ENCODE data around the gene CELF2.

The CELF2 gene

GRCh38 chr10:11089272-11089671 lies 71.6 kb downstream of the CELF2 start:
- Histone ChIP-seq H3K36me3 (ENCODE audit: control insufficient read depth in 2 of 2, insufficient read depth in 2 of 2, low read length in 2 of 2) (no peaks in the 10 kb centered on the region), H3K27me3 (ENCODE audit: control insufficient read depth in 2 of 2, insufficient read depth in 2 of 2, low read length in 2 of 2) (no peaks in the 10 kb centered on the region), H3K9me3 (ENCODE audit: control insufficient read depth in 2 of 2, low read length in 2 of 2) (no peaks in the 10 kb centered on the region), H3K4me3 (ENCODE audit: low read length in 2 of 2) (no peak overlapping the region), H3K4me1 (ENCODE audit: control insufficient read depth in 2 of 2, insufficient read depth in 2 of 2, low read length in 2 of 2) (no peaks in the 10 kb centered on the region), H3K27ac (ENCODE audit: low read depth in 2 of 2, low read length in 2 of 2) (no peak overlapping the region), H3K9ac (ENCODE audit: low read depth in 1 of 2, low read length in 2 of 2) (no peak overlapping the region)

DNA sequence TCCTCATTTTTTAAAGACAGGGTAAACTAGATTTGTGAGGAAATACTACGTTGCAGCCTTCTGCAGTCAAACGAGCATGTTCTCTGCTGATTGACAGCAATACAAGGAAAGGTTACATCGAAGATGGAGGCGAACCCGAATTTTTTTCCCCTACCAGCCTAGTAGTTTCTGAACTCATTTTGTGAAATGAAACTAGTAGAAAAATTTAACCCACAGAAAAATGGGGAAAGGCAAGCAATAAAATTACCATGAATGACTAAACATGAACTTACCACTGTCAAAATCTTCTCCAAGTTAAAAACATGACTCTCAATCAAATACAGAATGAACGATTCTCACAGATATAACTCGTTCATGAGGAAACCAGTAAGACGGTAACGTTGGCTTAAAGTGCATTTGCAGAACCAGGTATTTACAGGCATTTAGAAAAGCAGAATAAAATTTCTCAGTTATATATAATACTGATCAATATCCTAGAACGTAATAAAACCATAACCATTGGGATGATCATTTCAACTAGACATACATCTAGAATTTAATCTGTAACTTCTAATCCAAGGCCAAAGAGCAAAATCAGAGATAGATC lies 73.9 kb downstream of the CELF2 start:
- Histone ChIP-seq H3K36me3 (ENCODE audit: control insufficient read depth in 2 of 2, insufficient read depth in 2 of 2, low read length in 2 of 2) (no peaks in the 10 kb centered on the region), H3K9me3 (ENCODE audit: control insufficient read depth in 2 of 2, low read length in 2 of 2) (no peaks in the 10 kb centered on the region), H3K9ac (ENCODE audit: low read depth in 1 of 2, low read length in 2 of 2) (no peak overlapping the region), H3K4me1 (ENCODE audit: control insufficient read depth in 2 of 2, insufficient read depth in 2 of 2, low read length in 2 of 2) (no peaks in the 10 kb centered on the region), H3K4me3 (ENCODE audit: low read length in 2 of 2) (no peak overlapping the region), H3K27ac (ENCODE audit: low read depth in 2 of 2, low read length in 2 of 2) (no peak overlapping the region), H3K27me3 (ENCODE audit: control insufficient read depth in 2 of 2, insufficient read depth in 2 of 2, low read length in 2 of 2) (no peaks in the 10 kb centered on the region)

DNA sequence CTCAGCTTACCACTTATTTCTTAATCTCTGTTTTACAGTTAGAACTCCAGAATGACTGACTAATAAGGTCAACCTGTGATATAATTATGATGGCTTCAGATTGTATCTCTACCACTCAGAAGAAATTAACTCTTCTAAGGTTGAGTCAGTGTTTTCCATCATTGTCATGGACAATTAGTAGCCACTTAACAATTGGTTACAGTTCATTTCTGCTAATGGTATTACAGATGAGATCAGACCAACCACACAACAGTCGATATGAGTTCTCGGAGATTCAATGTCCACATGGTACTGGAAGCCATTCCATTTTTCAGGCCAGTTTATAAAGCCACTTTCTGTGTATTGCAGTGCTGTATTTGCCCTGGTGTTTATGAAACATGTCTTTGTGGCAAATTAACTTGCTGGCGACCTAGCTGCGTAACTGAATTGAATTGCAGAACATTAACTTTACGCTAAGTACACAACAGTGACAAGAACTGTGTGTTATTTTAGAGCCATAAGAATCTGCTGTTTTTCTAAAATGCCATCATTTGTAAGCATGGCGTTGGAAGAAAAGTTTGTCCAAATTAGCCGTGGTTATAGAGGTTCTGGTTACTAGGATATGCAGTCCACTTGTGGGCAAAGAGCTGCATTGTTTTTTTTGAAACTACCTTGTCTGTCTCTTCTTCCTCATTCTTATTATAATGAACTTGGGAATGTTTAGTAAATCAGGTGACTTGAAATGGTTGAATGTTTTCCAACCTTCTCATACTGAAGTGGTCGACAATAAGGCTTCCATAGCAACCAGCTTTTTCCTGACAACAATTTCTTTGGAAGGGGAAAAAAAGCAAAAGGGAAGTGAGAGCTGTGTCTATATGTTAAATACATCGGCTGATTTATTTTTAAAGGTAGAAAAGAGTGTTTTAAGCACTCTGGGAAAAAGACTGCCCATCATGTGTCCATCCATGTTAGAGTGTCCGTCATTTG lies 76.4 kb downstream of the CELF2 start:
- Histone ChIP-seq H3K4me3 (ENCODE audit: low read length in 2 of 2) (no peak overlapping the region), H3K27ac (ENCODE audit: low read depth in 2 of 2, low read length in 2 of 2) (no peak overlapping the region), H3K9ac (ENCODE audit: low read depth in 1 of 2, low read length in 2 of 2) (no peak overlapping the region), H3K9me3 (ENCODE audit: control insufficient read depth in 2 of 2, low read length in 2 of 2) (no peaks in the 10 kb centered on the region), H3K36me3 (ENCODE audit: control insufficient read depth in 2 of 2, insufficient read depth in 2 of 2, low read length in 2 of 2) (no peaks in the 10 kb centered on the region), H3K27me3 (ENCODE audit: control insufficient read depth in 2 of 2, insufficient read depth in 2 of 2, low read length in 2 of 2) (no peaks in the 10 kb centered on the region), H3K4me1 (ENCODE audit: control insufficient read depth in 2 of 2, insufficient read depth in 2 of 2, low read length in 2 of 2) (no peaks in the 10 kb centered on the region)

GRCh38 chr10:11095374-11095801 lies 77.7 kb downstream of the CELF2 start:
- H3K4me1 ChIP-seq (ENCODE audit: control insufficient read depth in 2 of 2, insufficient read depth in 2 of 2, low read length in 2 of 2): no peaks in the 10 kb centered on the region
- H3K36me3 ChIP-seq (ENCODE audit: control insufficient read depth in 2 of 2, insufficient read depth in 2 of 2, low read length in 2 of 2): no peaks in the 10 kb centered on the region
- no peak overlapping the region for H3K27ac ChIP-seq (ENCODE audit: low read depth in 2 of 2, low read length in 2 of 2)
- H3K4me3 ChIP-seq (ENCODE audit: low read length in 2 of 2): no peak overlapping the region
- no peaks in the 10 kb centered on the region for H3K27me3 ChIP-seq (ENCODE audit: control insufficient read depth in 2 of 2, insufficient read depth in 2 of 2, low read length in 2 of 2)
- no peak overlapping the region for H3K9ac ChIP-seq (ENCODE audit: low read depth in 1 of 2, low read length in 2 of 2)
- H3K9me3 ChIP-seq (ENCODE audit: control insufficient read depth in 2 of 2, low read length in 2 of 2): no peaks in the 10 kb centered on the region

DNA sequence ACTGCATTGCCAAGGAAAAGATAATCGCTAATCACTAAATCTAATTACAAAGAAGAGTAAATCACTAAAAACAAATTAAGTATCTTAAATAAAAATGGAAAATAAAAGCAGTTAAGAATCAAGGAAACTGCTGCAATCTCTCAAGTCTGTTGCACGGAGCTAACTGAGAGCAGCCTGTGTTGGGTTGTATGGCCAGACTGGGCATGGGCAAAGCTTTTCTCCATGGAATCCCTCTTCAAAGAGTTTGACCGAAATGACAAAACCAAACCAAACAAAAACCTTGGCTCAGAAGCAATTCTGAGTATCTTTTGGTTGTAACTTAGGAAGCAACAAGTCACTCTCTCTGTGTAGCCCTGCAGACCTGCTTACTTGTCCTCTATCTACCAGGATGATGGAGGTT lies 78.8 kb downstream of the CELF2 start:
- Histone ChIP-seq H3K27me3 (ENCODE audit: control insufficient read depth in 2 of 2, insufficient read depth in 2 of 2, low read length in 2 of 2) (no peaks in the 10 kb centered on the region), H3K4me3 (ENCODE audit: low read length in 2 of 2) (no peak overlapping the region), H3K9ac (ENCODE audit: low read depth in 1 of 2, low read length in 2 of 2) (no peak overlapping the region), H3K36me3 (ENCODE audit: control insufficient read depth in 2 of 2, insufficient read depth in 2 of 2, low read length in 2 of 2) (no peaks in the 10 kb centered on the region), H3K27ac (ENCODE audit: low read depth in 2 of 2, low read length in 2 of 2) (no peak overlapping the region), H3K4me1 (ENCODE audit: control insufficient read depth in 2 of 2, insufficient read depth in 2 of 2, low read length in 2 of 2) (no peaks in the 10 kb centered on the region), H3K9me3 (ENCODE audit: control insufficient read depth in 2 of 2, low read length in 2 of 2) (no peaks in the 10 kb centered on the region)

GRCh38 chr10:11097686-11098085 lies 80.0 kb downstream of the CELF2 start:
- no peaks in the 10 kb centered on the region for H3K4me1 ChIP-seq (ENCODE audit: control insufficient read depth in 2 of 2, insufficient read depth in 2 of 2, low read length in 2 of 2)
- no peaks in the 10 kb centered on the region for H3K27me3 ChIP-seq (ENCODE audit: control insufficient read depth in 2 of 2, insufficient read depth in 2 of 2, low read length in 2 of 2)
- H3K9me3 ChIP-seq (ENCODE audit: control insufficient read depth in 2 of 2, low read length in 2 of 2): no peaks in the 10 kb centered on the region
- no peak overlapping the region for H3K4me3 ChIP-seq (ENCODE audit: low read length in 2 of 2)
- H3K27ac ChIP-seq (ENCODE audit: low read depth in 2 of 2, low read length in 2 of 2): no peak overlapping the region
- H3K9ac ChIP-seq (ENCODE audit: low read depth in 1 of 2, low read length in 2 of 2): no peak overlapping the region
- no peaks in the 10 kb centered on the region for H3K36me3 ChIP-seq (ENCODE audit: control insufficient read depth in 2 of 2, insufficient read depth in 2 of 2, low read length in 2 of 2)

GRCh38 chr10:11098666-11099065 lies 81.0 kb downstream of the CELF2 start:
- no peak overlapping the region for H3K4me3 ChIP-seq (ENCODE audit: low read length in 2 of 2)
- no peaks in the 10 kb centered on the region for H3K9me3 ChIP-seq (ENCODE audit: control insufficient read depth in 2 of 2, low read length in 2 of 2)
- no peaks in the 10 kb centered on the region for H3K27me3 ChIP-seq (ENCODE audit: control insufficient read depth in 2 of 2, insufficient read depth in 2 of 2, low read length in 2 of 2)
- H3K4me1 ChIP-seq (ENCODE audit: control insufficient read depth in 2 of 2, insufficient read depth in 2 of 2, low read length in 2 of 2): no peaks in the 10 kb centered on the region
- H3K36me3 ChIP-seq (ENCODE audit: control insufficient read depth in 2 of 2, insufficient read depth in 2 of 2, low read length in 2 of 2): no peaks in the 10 kb centered on the region
- H3K9ac ChIP-seq (ENCODE audit: low read depth in 1 of 2, low read length in 2 of 2): no peak overlapping the region
- H3K27ac ChIP-seq (ENCODE audit: low read depth in 2 of 2, low read length in 2 of 2): no peak overlapping the region

- no peak overlapping the region for H3K4me3 ChIP-seq (ENCODE audit: low read length in 2 of 2)
- H3K27me3 ChIP-seq (ENCODE audit: control insufficient read depth in 2 of 2, insufficient read depth in 2 of 2, low read length in 2 of 2): no peaks in the 10 kb centered on the region
- H3K4me1 ChIP-seq (ENCODE audit: control insufficient read depth in 2 of 2, insufficient read depth in 2 of 2, low read length in 2 of 2): no peaks in the 10 kb centered on the region
- H3K9ac ChIP-seq (ENCODE audit: low read depth in 1 of 2, low read length in 2 of 2): no peak overlapping the region
- H3K9me3 ChIP-seq (ENCODE audit: control insufficient read depth in 2 of 2, low read length in 2 of 2): no peaks in the 10 kb centered on the region
- H3K27ac ChIP-seq (ENCODE audit: low read depth in 2 of 2, low read length in 2 of 2): no peak overlapping the region
- H3K36me3 ChIP-seq (ENCODE audit: control insufficient read depth in 2 of 2, insufficient read depth in 2 of 2, low read length in 2 of 2): no peaks in the 10 kb centered on the region
Observed at GRCh38 chr10:11104772-11105675, 87.4 kb downstream of the CELF2 start.

GRCh38 chr10:11105676-11106004 lies 88.0 kb downstream of the CELF2 start:
- Histone ChIP-seq H3K9ac (ENCODE audit: low read depth in 1 of 2, low read length in 2 of 2) (no peak overlapping the region), H3K36me3 (ENCODE audit: control insufficient read depth in 2 of 2, insufficient read depth in 2 of 2, low read length in 2 of 2) (no peaks in the 10 kb centered on the region), H3K4me1 (ENCODE audit: control insufficient read depth in 2 of 2, insufficient read depth in 2 of 2, low read length in 2 of 2) (no peaks in the 10 kb centered on the region), H3K27me3 (ENCODE audit: control insufficient read depth in 2 of 2, insufficient read depth in 2 of 2, low read length in 2 of 2) (no peaks in the 10 kb centered on the region), H3K27ac (ENCODE audit: low read depth in 2 of 2, low read length in 2 of 2) (no peak overlapping the region), H3K9me3 (ENCODE audit: control insufficient read depth in 2 of 2, low read length in 2 of 2) (no peaks in the 10 kb centered on the region), H3K4me3 (ENCODE audit: low read length in 2 of 2) (no peak overlapping the region)

Measured in mucosa of rectum (tissue), 2 donors.